ENCODE data around the gene ZFYVE27. TPM values are rescaled to one million over a fixed set of nuclear protein-coding genes. Genes with fewer than 3 reads are reported as not detected.

Gene ZFYVE27
- total RNA-seq, 1 donor from 2014 or later = 62.2 TPM

GRCh38 chr10:97780841-97781617 is 44.1 kb downstream of the ZFYVE27 start:
- TF ChIP-seq, protein P1, sequence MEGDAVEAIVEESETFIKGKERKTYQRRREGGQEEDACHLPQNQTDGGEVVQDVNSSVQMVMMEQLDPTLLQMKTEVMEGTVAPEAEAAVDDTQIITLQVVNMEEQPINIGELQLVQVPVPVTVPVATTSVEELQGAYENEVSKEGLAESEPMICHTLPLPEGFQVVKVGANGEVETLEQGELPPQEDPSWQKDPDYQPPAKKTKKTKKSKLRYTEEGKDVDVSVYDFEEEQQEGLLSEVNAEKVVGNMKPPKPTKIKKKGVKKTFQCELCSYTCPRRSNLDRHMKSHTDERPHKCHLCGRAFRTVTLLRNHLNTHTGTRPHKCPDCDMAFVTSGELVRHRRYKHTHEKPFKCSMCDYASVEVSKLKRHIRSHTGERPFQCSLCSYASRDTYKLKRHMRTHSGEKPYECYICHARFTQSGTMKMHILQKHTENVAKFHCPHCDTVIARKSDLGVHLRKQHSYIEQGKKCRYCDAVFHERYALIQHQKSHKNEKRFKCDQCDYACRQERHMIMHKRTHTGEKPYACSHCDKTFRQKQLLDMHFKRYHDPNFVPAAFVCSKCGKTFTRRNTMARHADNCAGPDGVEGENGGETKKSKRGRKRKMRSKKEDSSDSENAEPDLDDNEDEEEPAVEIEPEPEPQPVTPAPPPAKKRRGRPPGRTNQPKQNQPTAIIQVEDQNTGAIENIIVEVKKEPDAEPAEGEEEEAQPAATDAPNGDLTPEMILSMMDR (IDR thresholded peaks at IDR 0.05) = no peak
- no peaks in the 10 kb centered on the region for H3K4me1 ChIP-seq
- no peak for DNase-seq (ENCODE audit: low spot score in 2 of 2)
- H3K4me3 ChIP-seq = no peak overlapping the region
- no peaks in the 10 kb centered on the region for H3K27me3 ChIP-seq
- no peaks in the 10 kb centered on the region for H3K36me3 ChIP-seq
- H3K9me3 ChIP-seq = no peaks in the 10 kb centered on the region
- no peak overlapping the region for H3K27ac ChIP-seq
- intact Hi-C loops (cut with DNase I) = no loop called here

DNA sequence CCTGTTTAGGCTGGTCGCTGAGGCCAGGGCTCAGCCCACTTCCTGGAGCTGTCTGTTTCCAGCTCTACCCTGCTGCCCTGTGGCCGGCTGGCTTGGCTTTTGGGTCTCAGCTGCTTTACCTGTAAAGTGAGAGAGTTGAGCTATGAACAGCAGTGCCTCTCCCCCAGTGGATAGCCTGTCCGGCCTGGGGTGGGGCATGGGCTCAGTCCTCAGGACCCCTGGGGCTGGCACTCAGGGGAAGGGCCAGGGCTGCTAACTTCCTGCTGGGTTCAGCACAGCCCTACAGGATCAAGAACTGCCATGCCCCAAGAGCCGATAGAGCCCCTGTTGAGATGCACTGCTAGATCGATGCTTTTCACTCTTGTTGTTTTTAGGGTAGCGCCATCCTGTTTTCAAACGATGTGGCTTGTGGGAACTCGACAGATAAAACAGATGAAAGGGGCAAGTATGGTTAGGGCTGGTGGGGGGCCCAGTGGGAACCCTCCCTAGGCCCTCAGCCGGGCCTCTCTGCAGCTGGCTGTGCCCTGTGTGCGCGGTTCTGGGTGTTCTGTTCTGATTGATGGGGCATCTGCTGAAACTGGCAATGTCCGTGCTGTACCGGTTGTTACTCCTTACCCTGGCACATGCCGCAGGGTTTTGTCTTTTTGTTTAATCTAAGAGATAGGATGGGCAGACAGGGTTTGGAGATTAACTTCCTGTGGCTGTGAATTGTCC is 44.8 kb downstream of the ZFYVE27 start:
- no peaks in the 10 kb centered on the region for H3K36me3 ChIP-seq
- no peak for DNase-seq (ENCODE audit: low spot score in 2 of 2)
- H3K9me3 ChIP-seq = no peaks in the 10 kb centered on the region
- no peak overlapping the region for H3K4me3 ChIP-seq
- H3K27ac ChIP-seq = no peak overlapping the region
- intact Hi-C loops (cut with DNase I) = no loop called here
- TF ChIP-seq, protein P1 (IDR thresholded peaks at IDR 0.05) = no peak
- no peaks in the 10 kb centered on the region for H3K27me3 ChIP-seq
- H3K4me1 ChIP-seq = no peaks in the 10 kb centered on the region

DNA sequence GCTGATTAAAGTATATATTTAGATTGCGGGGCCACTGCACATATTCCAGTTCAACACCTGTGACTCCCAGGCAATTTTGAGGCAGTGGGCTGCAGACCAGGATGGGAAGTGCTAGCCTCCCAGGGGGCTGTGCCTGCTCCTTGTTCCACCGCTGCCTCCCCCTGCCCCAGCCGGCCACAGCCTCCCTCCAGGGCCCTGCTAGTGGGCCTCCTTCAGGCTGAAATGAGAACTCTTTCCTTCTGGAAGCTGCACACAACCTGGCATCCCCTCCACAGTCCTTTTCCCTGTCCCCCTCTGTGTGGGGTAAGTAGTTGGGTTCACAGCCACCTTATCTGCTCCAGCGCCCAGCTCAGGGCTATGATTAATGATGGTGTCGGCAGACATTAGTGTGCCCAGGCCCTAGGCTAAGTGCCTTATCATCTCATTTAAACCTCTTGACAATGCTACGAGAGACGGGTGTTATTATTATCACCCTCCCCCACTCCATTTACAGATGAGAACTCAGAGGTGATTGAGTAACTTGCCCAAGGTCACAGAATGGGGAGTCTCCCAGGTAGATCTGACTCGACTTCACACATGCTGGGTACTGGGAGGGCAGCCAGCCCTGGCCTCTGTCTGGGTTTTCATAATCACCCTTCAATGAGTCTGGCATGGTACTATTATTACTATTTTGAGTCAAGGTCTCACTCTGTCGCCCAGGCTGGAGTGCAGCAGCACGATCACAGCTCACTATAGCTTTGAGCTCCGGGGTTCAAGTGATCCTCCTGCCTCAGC is 45.7 kb downstream of the ZFYVE27 start:
- H3K27ac ChIP-seq = no peak overlapping the region
- intact Hi-C loops (cut with DNase I) = no loop called here
- TF ChIP-seq, protein P1 (IDR thresholded peaks at IDR 0.05) = no peak
- H3K27me3 ChIP-seq = no peaks in the 10 kb centered on the region
- no peak for DNase-seq (ENCODE audit: low spot score in 2 of 2)
- H3K36me3 ChIP-seq = no peaks in the 10 kb centered on the region
- no peaks in the 10 kb centered on the region for H3K4me1 ChIP-seq
- no peaks in the 10 kb centered on the region for H3K9me3 ChIP-seq
- no peak overlapping the region for H3K4me3 ChIP-seq

GRCh38 chr10:97784200-97784810 is 47.4 kb downstream of the ZFYVE27 start:
- TF ChIP-seq, protein P1 (IDR thresholded peaks at IDR 0.05) = no peak
- H3K27ac ChIP-seq = no peak overlapping the region
- no peaks in the 10 kb centered on the region for H3K36me3 ChIP-seq
- DNase-seq (ENCODE audit: low spot score in 2 of 2) = no peak
- no peaks in the 10 kb centered on the region for H3K9me3 ChIP-seq
- intact Hi-C loops (cut with DNase I) = no loop called here
- H3K4me1 ChIP-seq = no peaks in the 10 kb centered on the region
- H3K27me3 ChIP-seq = no peaks in the 10 kb centered on the region
- H3K4me3 ChIP-seq = no peak overlapping the region

GRCh38 chr10:97785231-97785630 is 48.3 kb downstream of the ZFYVE27 start:
- TF ChIP-seq, protein P1 (IDR thresholded peaks at IDR 0.05) = no peak
- DNase-seq (ENCODE audit: low spot score in 2 of 2) = no peak

More at GRCh38 chr10:97785231-97785630, 48.3 kb downstream of the ZFYVE27 start:
- H3K27ac ChIP-seq = no peak overlapping the region
- no peaks in the 10 kb centered on the region for H3K9me3 ChIP-seq
- no peaks in the 10 kb centered on the region for H3K27me3 ChIP-seq
- intact Hi-C loops (cut with DNase I) = no loop called here
- H3K4me1 ChIP-seq = no peaks in the 10 kb centered on the region
- H3K4me3 ChIP-seq = no peak overlapping the region
- H3K36me3 ChIP-seq = no peaks in the 10 kb centered on the region

Measured in ascending aorta (tissue), 2 donors.